Keratinocyte (primary cell): ENCODE measurements around the gene RNF225.

ENCODE experiments used
- CTCF ChIP-seq, 3 experiments: IDR thresholded peaks in 1 of 3; conservative IDR thresholded peaks in 1 of 3; optimal IDR thresholded peaks in 1 of 3; 2 replicates in 2 of 3; 3 replicates in 1 of 3; pipeline versions ENCODE3 to v1.5.1; 2011; ENCODE audit warnings: low read length in 3 of 3, mild to moderate bottlenecking in 3 of 3, moderate library complexity in 2 of 3, control low read depth in 1 of 3, inconsistent platforms in 1 of 3; ENCODE audit not compliant: insufficient read depth in 2 of 3; ENCODE audit errors: extremely low read depth in 1 of 3
- EZH2 ChIP-seq: IDR thresholded peaks from one replicate; pipeline ENCODE4 v1.6.1; 2012; ENCODE audit warnings: inconsistent platforms, mild to moderate bottlenecking, low read length, moderate library complexity

DNA sequence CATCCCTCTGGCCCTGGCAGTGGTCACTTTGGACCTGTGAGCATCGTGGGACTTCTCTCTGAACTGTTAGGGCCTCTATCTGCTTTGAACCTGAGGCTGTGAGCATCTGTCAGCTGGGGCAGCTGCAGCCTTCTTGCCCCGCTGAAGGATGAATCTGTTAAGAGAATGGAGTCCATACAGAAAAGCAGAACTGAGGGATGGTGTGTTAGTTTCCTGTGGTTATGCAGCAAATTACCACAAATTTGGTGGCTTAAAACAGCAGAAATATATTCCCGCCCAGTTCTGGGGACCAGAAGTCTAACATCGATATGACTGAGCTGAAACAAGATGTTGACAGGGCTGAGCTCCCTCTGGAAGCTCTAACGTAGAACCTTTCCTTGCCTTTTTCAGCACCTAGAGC lies 31.3 kb upstream of the RNF225 start:
- no peak for TF ChIP-seq CTCF (optimal IDR thresholded peaks at IDR 0.05 in 1 of 3, IDR thresholded peaks at IDR 0.05 in 1 of 3, conservative IDR thresholded peaks at IDR 0.05 in 1 of 3; ENCODE audit: extremely low read depth in 1 of 3, insufficient read depth in 2 of 3, low read length in 3 of 3)
- TF ChIP-seq EZH2, result no peak
